Esophagus muscularis mucosa (tissue), 4 donors: ENCODE measurements around the gene LDAH.

Source experiments
- CTCF ChIP-seq, 3 experiments: fragments of 200-600 bp in 2 of 3; fragments of 450-650 bp in 1 of 3; sonication (generic) in 2 of 3; IDR thresholded peaks; one replicate each; pipeline ENCODE4 v1.5.1; 2017 to 2019; ENCODE audit warnings: antibody characterized with exemption in 3 of 3, mild to moderate bottlenecking in 2 of 3, moderate library complexity in 1 of 3
- EP300 ChIP-seq: sonication (generic); formaldehyde crosslinking; IDR thresholded peaks from one replicate; pipeline ENCODE4 v1.6.1; 2017; ENCODE audit warnings: antibody characterized with exemption
- POLR2A ChIP-seq: fragments of 450-650 bp; IDR thresholded peaks from one replicate; pipeline ENCODE4 v1.6.1; 2017; ENCODE audit warnings: antibody characterized with exemption, moderate library complexity, mild to moderate bottlenecking, low read depth
- POLR2AphosphoS5 ChIP-seq, 2 donors: sonication (generic); formaldehyde crosslinking; IDR thresholded peaks; one replicate each; pipeline ENCODE4 v1.6.1; 2017; ENCODE audit warnings: antibody characterized with exemption in 2 of 2

GRCh38 chr2:20643826-20644225, 179.1 kb downstream of the LDAH start:
- TF ChIP-seq CTCF (IDR thresholded peaks at IDR 0.05) (no peak), POLR2A (no peak), POLR2AphosphoS5 (IDR thresholded peaks at IDR 0.05) (no peak), EP300 (no peak)
